ENCODE results near the gene HTR2C.

DNA sequence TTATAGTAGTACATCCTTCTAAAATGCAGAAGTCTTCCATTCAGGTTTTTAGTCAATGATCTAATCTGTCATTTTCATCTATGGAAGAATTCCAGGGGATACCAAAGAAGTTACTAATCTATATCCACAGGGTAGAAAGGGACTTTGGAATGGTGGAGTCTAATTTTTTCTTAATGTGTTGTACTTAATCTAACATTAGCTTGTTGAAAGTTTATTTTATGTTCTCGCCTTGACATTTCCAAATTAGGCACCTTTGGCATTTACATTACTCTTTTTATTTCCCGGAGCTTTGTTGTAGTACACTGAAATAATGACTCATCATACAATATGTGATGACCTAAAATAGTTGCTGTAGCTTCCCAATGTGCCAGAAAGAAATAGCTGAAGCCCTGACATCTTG, 91.5 kb downstream of the HTR2C start:
- TF ChIP-seq ZFP3 (CRISPR knock-in tag; IDR thresholded peaks at IDR 0.05) (no peak), PATZ1 (CRISPR knock-in tag; IDR thresholded peaks at IDR 0.05; ENCODE audit: borderline replicate concordance) (no peak), TCF4 (CRISPR knock-in tag; IDR thresholded peaks at IDR 0.05; ENCODE audit: borderline replicate concordance) (no peak), ISL1 (CRISPR knock-in tag; IDR thresholded peaks at IDR 0.05) (peak; percentile 24; the same call in 1 of the 2 replicates), TSHZ2 (CRISPR knock-in tag; IDR thresholded peaks at IDR 0.05) (no peak), GLIS3 (CRISPR knock-in tag; IDR thresholded peaks at IDR 0.05) (no peak), ZFP30 (CRISPR knock-in tag; IDR thresholded peaks at IDR 0.05) (no peak), CREB5 (CRISPR knock-in tag; IDR thresholded peaks at IDR 0.05; ENCODE audit: low read depth) (no peak), BACH2 (CRISPR knock-in tag; IDR thresholded peaks at IDR 0.05; ENCODE audit: borderline replicate concordance) (no peak), ZC3H10 (CRISPR knock-in tag; IDR thresholded peaks at IDR 0.05) (no peak), PPARA (CRISPR knock-in tag; IDR thresholded peaks at IDR 0.05; ENCODE audit: borderline replicate concordance) (no peak), POU6F1 (CRISPR knock-in tag; IDR thresholded peaks at IDR 0.05; ENCODE audit: borderline replicate concordance, low read depth) (no peak), ESRRG (CRISPR knock-in tag; IDR thresholded peaks at IDR 0.05) (no peak)

All from SK-N-SH treated with all-trans-retinoic acid at 6 μM for 48 hours (cell line).